ENCODE measurements around the gene PRRG2.

The PRRG2 gene

GRCh38 chr19:49566302-49566701 is 14.8 kb upstream of the PRRG2 start:
- no peak for TF ChIP-seq CTCF (conservative IDR thresholded peaks at IDR 0.05; ENCODE audit: low read depth, low read length)
- H3K4me3 ChIP-seq (ENCODE audit: low read length): no peak overlapping the region
- no peak for DNase-seq (ENCODE audit: low read depth)

GRCh38 chr19:49567861-49568441 is 13.2 kb upstream of the PRRG2 start:
- TF ChIP-seq CTCF (conservative IDR thresholded peaks at IDR 0.05; ENCODE audit: low read depth, low read length): no peak
- no peak overlapping the region for H3K4me3 ChIP-seq (ENCODE audit: low read length)
- DNase-seq (ENCODE audit: low read depth): no peak

- peak; percentile 52 for DNase-seq (ENCODE audit: low read depth)
- TF ChIP-seq CTCF (conservative IDR thresholded peaks at IDR 0.05; ENCODE audit: low read depth, low read length): peak; percentile 99
- no peak overlapping the region for H3K4me3 ChIP-seq (ENCODE audit: low read length)
These were observed 10.8 kb upstream of the PRRG2 start for GRCh38 chr19:49570138-49570856.

GRCh38 chr19:49570997-49571676 is 10.0 kb upstream of the PRRG2 start:
- no peak overlapping the region for H3K4me3 ChIP-seq (ENCODE audit: low read length)
- DNase-seq (ENCODE audit: low read depth): no peak
- no peak for TF ChIP-seq CTCF (conservative IDR thresholded peaks at IDR 0.05; ENCODE audit: low read depth, low read length)

GRCh38 chr19:49573009-49573408 is 8.1 kb upstream of the PRRG2 start:
- H3K4me3 ChIP-seq (ENCODE audit: low read length): no peak overlapping the region

GRCh38 chr19:49573425-49573824 is 7.7 kb upstream of the PRRG2 start:
- H3K4me3 ChIP-seq (ENCODE audit: low read length): no peak overlapping the region
- TF ChIP-seq CTCF (conservative IDR thresholded peaks at IDR 0.05; ENCODE audit: low read depth, low read length): no peak
- no peak for DNase-seq (ENCODE audit: low read depth)

More at GRCh38 chr19:49573009-49573408, 8.1 kb upstream of the PRRG2 start:
- DNase-seq (ENCODE audit: low read depth): no peak
- TF ChIP-seq CTCF (conservative IDR thresholded peaks at IDR 0.05; ENCODE audit: low read depth, low read length): no peak
